ENCODE measurements around the gene DNAH11.
"Not testable (repeated sequence)": the region's sequence is repeated elsewhere in the genome, so short reads cannot be mapped to it uniquely, and the experiment has no call there.

DNAH11 gene

GRCh38 chr7:21778953-21779352 lies 236.1 kb downstream of the DNAH11 start:
- no peak for DNase-seq (ENCODE audit: low read depth)

- DNase-seq (ENCODE audit: low read depth): no peak
These were observed 240.2 kb downstream of the DNAH11 start for GRCh38 chr7:21782996-21783395.

GRCh38 chr7:21784989-21785388 lies 242.2 kb downstream of the DNAH11 start:
- no peak for DNase-seq (ENCODE audit: low read depth)

- DNase-seq (ENCODE audit: low read depth): no peak
These were observed 263.0 kb downstream of the DNAH11 start for GRCh38 chr7:21805791-21806190.

DNA sequence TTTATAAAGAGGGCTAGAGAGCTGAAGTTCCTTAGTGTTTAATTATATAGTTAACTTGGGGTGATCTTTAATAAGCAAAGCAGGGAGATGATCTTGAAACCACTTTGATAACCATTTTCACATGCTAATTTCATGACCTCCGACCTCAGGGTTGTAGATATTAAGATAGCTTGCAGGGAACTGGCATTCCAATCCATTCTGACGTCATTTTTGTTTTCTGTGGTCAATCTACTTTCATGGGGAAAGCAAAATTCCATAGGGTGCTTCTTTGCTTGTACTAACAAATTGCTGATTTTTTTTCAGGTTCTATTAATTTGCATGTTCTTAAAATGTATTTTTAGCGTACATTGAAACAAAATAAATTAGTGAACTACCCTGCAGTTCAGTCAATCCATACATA lies 263.5 kb downstream of the DNAH11 start:
- no peak for DNase-seq (ENCODE audit: low read depth)

DNA sequence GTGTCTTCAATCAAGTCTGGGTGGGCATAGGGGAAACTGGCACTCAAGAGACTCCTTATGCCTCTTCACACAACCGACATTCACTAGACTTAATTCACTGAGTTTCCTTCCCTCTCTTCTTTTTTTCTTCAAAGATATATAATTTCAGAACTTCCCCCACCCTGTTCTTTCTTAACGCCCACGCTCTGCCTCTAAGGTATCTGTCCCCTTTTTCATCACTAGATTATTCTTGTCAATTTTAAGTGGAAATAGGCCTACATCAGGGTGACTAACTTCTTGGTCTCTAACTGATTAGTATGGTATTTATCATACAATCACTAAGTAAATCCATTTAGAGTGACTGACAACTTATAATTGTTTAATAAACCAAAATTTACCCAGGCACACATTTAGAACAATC lies 276.2 kb downstream of the DNAH11 start:
- DNase-seq (ENCODE audit: low read depth): no peak

DNA sequence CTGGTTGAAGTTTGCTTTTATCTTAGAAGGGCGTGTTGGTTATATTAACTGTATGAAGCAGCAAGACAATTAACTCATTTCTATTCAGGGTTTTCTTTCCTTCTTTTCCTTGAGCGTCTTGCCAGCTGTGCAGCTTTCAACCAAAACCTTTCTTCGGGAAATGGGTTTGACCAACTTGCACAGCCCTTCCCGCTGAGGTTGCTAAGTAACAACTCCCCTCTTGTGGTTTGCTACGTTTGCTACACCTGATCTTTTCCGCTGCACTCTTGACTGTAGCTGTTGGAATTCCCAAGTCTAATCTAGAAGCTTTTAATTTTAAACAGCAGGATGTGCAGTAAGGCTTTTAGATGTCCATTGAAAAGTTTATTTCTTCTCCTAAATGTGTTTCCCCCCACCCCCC lies 286.0 kb downstream of the DNAH11 start:
- no peak for DNase-seq (ENCODE audit: low read depth)

GRCh38 chr7:21829731-21830130 lies 286.9 kb downstream of the DNAH11 start:
- no peak for DNase-seq (ENCODE audit: low read depth)

DNA sequence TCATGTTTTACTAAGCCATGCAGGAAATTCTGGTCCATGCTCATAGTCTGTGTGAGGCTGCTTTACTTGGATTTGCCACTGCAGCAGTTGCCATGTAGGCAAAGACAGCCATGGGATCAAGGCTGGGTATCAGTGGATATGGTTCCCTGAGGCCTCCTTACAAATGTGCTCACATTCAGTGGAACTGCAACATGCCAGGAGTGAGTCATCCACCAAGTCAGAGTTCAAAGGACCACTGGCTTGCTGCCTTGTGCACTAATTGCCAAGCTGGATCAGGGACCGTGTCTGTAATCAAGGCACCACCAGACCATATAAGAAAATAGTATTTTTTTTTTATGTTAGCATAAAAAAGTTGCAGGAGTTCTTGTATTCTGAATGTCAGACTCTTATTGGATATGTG lies 301.9 kb downstream of the DNAH11 start:
- no peak for DNase-seq (ENCODE audit: low read depth)

DNA sequence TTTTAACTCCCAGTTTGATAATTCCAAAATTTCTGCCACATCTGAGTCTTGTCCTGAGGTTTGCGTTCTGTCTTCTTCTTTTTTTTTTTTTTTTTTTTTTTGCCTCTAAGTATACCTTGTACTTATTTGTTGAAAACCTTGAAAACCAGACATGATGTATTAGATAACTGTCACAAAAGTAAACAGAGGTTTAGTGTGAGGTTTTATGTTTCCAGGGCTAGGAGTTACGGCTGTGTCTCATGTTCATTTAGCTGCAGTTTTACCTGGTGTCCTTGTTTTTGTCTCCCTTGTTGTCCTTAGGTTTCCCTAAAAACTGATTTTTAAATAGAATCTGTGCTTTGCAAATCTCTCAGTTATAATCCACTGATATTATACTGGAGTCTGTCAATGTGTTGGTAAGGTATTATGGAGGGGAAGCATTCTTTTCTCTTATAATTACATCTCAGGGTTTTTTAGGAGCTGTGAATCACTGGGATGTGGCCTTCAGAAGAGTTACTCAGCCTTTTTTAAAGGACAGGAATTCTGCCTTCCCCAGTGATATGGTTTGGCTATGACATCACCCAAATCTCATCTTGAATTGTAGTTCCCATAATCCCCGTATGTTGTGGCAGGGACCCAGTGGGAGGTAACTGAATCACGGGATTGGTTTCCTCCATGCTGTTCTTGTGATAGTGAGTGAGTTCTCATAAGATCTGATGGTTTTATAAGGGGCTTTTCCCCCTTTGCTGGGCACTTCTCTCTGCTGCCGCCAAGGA lies 307.9 kb downstream of the DNAH11 start:
- no peak for DNase-seq (ENCODE audit: low read depth)

- no peak for DNase-seq (ENCODE audit: low read depth)
These were observed 308.7 kb downstream of the DNAH11 start for GRCh38 chr7:21851559-21851967.

DNA sequence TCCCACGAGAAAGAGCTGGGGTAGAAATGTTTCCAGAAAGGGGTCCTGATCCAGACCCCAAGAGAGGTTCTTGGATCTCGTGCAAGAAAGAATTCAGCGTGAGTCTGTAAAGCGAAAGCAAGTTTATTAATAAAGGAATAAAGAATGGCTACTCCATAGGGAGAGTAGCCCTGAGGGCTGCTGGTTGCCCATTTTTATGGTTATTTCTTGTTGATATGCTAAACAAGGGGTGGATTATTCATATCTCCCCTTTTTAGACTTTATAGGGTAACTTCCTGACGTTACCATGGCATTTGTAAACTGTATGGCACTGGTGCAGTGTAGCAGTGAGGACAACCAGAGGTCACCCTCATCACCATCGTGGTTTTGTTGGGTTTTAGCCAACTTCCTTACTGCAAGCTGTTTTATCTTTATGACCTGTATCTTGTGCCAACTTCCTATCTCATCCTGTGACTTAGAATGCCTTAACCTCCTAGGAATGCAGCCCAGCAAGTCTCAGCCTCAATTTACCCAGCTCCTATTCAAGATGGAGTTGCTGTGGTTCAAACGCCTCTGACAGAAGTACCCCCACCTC lies 322.9 kb downstream of the DNAH11 start:
- DNase-seq (ENCODE audit: low read depth): not testable (repeated sequence)

DNA sequence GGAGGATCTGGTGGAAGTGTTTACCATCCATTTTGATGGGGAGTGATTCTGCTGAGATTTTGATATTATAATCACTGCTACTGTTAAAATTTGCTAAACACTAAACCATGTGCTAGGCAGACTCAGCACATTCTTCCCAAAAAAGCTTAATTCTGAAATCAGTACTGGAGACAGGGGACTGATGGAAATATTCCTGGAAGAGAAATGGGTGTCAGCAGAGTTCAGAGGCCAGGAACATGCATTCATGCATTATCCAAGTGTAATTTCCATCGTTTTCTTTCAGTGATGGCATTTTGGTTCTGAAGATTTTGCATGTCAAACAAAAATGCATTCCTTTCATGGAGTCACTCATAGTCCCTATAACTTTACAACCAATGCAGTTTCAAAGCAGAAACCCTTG lies 323.9 kb downstream of the DNAH11 start:
- DNase-seq (ENCODE audit: low read depth): no peak

GRCh38 chr7:21867226-21867625 lies 324.4 kb downstream of the DNAH11 start:
- DNase-seq (ENCODE audit: low read depth): no peak

DNA sequence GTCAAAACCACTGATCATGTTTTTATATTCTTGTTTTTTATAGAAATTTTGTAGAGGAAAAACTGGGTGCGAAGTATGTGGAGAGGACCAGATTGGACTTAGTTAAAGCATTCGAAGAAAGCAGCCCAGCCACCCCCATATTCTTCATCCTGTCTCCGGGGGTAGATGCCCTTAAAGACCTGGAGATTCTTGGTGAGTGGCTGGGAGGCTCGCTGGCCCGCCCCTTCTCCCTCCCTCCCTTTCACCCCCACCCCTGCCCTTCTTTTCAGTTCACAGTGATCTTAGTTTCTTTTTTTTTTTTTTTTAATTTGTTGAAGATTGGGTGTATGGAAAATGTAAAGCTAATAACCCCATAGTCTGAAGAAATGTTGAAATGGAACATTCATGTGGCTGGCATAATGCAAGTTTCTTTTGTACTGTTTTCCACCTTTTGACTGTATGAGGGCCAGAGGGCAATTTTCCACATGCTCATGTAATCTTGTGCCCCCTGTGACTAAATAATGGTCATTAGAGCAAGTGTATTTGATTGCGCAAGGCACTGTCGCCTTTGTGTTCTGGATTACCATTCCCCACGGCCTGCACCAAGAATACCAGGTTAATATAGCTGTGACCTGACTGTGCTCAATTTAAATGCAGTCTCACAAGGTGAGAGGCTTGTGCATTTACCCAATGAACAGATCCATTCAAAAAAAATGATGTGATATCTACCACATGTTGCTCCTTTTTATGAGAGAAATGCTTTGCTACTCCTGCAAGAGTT lies 325.2 kb downstream of the DNAH11 start:
- no peak for DNase-seq (ENCODE audit: low read depth)

DNA sequence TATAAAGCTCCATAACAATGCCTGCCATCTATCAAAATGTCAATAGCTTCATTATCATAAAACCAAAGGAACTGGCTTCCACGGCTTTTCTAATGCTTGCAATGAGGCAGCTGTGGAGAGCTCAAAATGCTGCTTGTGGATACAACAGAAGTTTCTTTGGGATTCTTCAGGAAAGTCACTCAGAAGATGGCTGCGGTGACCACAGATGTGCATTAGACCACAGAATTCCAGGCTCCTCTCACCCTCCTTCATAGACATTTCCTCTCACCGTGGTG lies 325.7 kb downstream of the DNAH11 start:
- DNase-seq (ENCODE audit: low read depth): no peak

DNA sequence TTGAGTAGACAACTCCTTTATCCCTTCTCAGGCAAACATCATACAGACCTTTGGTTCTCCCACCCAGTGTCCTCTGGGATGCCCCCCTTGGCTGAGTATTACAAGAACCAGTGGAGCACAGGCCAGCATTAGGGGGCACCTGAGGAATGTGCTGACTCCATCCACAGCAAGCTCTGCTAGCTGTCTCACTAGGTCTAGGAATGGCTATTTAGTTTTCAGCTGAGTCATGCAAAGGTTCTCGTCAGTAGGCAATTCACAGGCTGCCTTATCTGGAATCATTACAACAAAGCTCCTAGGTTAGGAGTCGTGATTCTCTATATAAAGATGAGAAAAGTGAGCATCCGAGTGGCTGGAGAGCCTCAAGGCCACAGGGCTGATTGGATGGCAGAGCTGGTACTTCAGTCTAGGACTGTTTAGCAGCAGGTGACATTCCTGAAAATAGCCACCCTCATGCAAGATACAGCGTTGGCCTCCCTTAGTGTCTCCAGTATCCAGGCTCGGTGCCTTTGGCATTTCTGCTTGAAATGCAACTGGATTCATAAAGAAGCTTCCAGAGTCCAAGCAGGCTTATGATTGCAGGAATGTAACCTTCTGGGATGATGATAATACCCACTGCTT lies 327.1 kb downstream of the DNAH11 start:
- no peak for DNase-seq (ENCODE audit: low read depth)

- DNase-seq (ENCODE audit: low read depth): no peak
These were observed 340.2 kb downstream of the DNAH11 start for GRCh38 chr7:21883069-21883468.

GRCh38 chr7:21883501-21883900 lies 340.7 kb downstream of the DNAH11 start:
- DNase-seq (ENCODE audit: low read depth): not testable (repeated sequence)

GRCh38 chr7:21884496-21884895 lies 341.7 kb downstream of the DNAH11 start:
- no peak for DNase-seq (ENCODE audit: low read depth)

DNA sequence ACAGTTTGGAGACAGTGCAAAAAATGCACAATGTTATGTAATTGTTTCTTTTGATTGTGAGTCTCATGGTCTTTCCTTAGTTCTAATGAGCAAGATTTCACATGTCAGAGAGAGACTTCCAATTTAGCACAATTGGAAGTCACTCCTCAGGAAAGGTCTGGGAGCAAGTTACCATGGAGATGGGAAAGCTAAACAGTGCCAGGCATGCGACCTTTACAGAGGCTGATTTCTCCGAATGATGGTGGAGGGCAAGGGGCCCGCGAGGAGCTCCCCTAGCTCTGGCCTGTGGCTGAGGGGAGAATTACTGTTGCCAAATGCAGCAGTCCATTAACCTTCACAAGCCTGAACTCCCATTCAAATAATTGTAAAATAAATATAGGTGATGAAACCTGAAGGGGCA lies 343.6 kb downstream of the DNAH11 start:
- no peak for DNase-seq (ENCODE audit: low read depth)

- DNase-seq (ENCODE audit: low read depth): no peak
These were observed 344.5 kb downstream of the DNAH11 start for GRCh38 chr7:21887353-21887752.

DNA sequence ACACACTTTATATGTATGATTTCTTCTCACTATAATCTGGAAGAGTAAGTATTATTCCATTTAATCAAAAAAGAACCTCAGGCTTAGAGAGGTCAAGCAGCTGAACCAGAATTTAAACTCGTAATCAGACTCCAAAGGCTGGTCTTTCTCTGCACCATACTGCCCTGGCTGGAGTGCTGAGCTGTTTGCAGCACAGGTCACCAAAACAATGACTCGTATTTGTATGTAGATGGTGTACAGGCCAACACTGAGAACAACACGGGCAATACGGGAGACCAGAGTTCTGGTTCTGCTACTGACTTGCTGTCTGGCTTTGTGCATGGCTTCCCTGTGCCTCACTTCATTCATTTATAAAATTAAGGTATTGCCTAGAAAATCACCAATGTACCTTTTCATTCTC lies 344.9 kb downstream of the DNAH11 start:
- no peak for DNase-seq (ENCODE audit: low read depth)
